HK-2 (cell line): ENCODE data around the gene BLOC1S2.
"Not testable (repeated sequence)": the region's sequence is repeated elsewhere in the genome, so short reads cannot be mapped to it uniquely, and the experiment has no call there.

Experiments used
- DNase-seq: peaks from one replicate; pipeline ENCODE4 v3.0.0-alpha.2; 2018; ENCODE audit not compliant: unreplicated experiment

The BLOC1S2 gene

GRCh38 chr10:100286051-100287033, at the start of gene BLOC1S2:
BLOC1S2 (minus strand) TSS chr10:100286680; CDS start chr10:100286659, 21 bp downstream.
- peak; percentile 96 for DNase-seq

- no peak for DNase-seq
Observed at GRCh38 chr10:100334762-100335161, 48.3 kb upstream of the BLOC1S2 start.

- no peak for DNase-seq
Observed at GRCh38 chr10:100333661-100334440, 47.4 kb upstream of the BLOC1S2 start.

- no peak for DNase-seq
Observed at GRCh38 chr10:100333106-100333505, 46.6 kb upstream of the BLOC1S2 start.

GRCh38 chr10:100330079-100330478, 43.6 kb upstream of the BLOC1S2 start, which contains the start of gene PKD2L1:
PKD2L1 (minus strand) TSS chr10:100330228; CDS start chr10:100330103, 125 bp downstream.
- no peak for DNase-seq

GRCh38 chr10:100328198-100328597, 41.7 kb upstream of the BLOC1S2 start:
- no peak for DNase-seq

GRCh38 chr10:100327718-100328009, 41.2 kb upstream of the BLOC1S2 start:
- DNase-seq: no peak

- no peak for DNase-seq
Observed at GRCh38 chr10:100327007-100327717, 40.7 kb upstream of the BLOC1S2 start.

GRCh38 chr10:100325158-100325557, 38.7 kb upstream of the BLOC1S2 start:
- DNase-seq: no peak

- no peak for DNase-seq
Observed at GRCh38 chr10:100319707-100320402, 33.4 kb upstream of the BLOC1S2 start.

GRCh38 chr10:100318207-100318606, 31.7 kb upstream of the BLOC1S2 start:
- no peak for DNase-seq

GRCh38 chr10:100315615-100316014, 29.1 kb upstream of the BLOC1S2 start:
- DNase-seq: no peak

GRCh38 chr10:100311298-100311697, 24.8 kb upstream of the BLOC1S2 start:
- DNase-seq: no peak

GRCh38 chr10:100307684-100308083, 21.2 kb upstream of the BLOC1S2 start:
- DNase-seq: no peak

GRCh38 chr10:100306861-100307260, 20.4 kb upstream of the BLOC1S2 start:
- DNase-seq: no peak

- DNase-seq: no peak
Observed at GRCh38 chr10:100304414-100304813, 17.9 kb upstream of the BLOC1S2 start.

- DNase-seq: no peak
Observed at GRCh38 chr10:100303724-100304319, 17.3 kb upstream of the BLOC1S2 start.

- DNase-seq: not testable (repeated sequence)
Observed at GRCh38 chr10:100301123-100301522, 14.6 kb upstream of the BLOC1S2 start.

- no peak for DNase-seq
Observed at GRCh38 chr10:100297242-100297641, 10.8 kb upstream of the BLOC1S2 start.

- DNase-seq: no peak
Observed at GRCh38 chr10:100293066-100293465, 6.6 kb upstream of the BLOC1S2 start.

- not testable (repeated sequence) for DNase-seq
Observed at GRCh38 chr10:100292300-100292699, 5.8 kb upstream of the BLOC1S2 start.
